Neural cell (in vitro differentiated cells): ENCODE measurements around the gene AGMAT.

Experiments
- EP300 ChIP-seq: fragments of 450-650 bp; conservative IDR thresholded peaks from 2 replicates; pipeline ENCODE4 v1.6.1; 2014; ENCODE audit warnings: antibody characterized with exemption, mild to moderate bottlenecking, moderate library complexity; ENCODE audit not compliant: poor library complexity, severe bottlenecking
- EZH2 ChIP-seq: fragments of 200-600, 300-800 bp; shearing (Covaris generic), sonication (generic); IDR thresholded peaks from 2 replicates; pipeline ENCODE4 v1.6.1; 2014; ENCODE audit warnings: antibody characterized with exemption, low read length, borderline replicate concordance, mild to moderate bottlenecking; ENCODE audit not compliant: insufficient read depth, poor library complexity, severe bottlenecking
- POLR2AphosphoS5 ChIP-seq: IDR thresholded peaks from 2 replicates; pipeline ENCODE4 v1.6.1; 2012
- RAD21 ChIP-seq: fragments of 450-650 bp; conservative IDR thresholded peaks from 2 replicates; pipeline ENCODE4 v1.6.1; 2014; ENCODE audit warnings: antibody characterized with exemption, mild to moderate bottlenecking, moderate library complexity
- REST ChIP-seq: IDR thresholded peaks from 2 replicates; pipeline ENCODE4 v1.6.1; 2012; ENCODE audit warnings: borderline replicate concordance
- TAF1 ChIP-seq: IDR thresholded peaks from 2 replicates; pipeline ENCODE4 v1.6.1; 2012; ENCODE audit warnings: low read depth
- TF ChIP-seq, protein P1 (sequence below): fragments of 450-650 bp; IDR thresholded peaks from 2 replicates; pipeline ENCODE4 v1.5.1; 2014; ENCODE audit warnings: antibody characterized with exemption, mild to moderate bottlenecking, moderate library complexity; ENCODE audit not compliant: poor library complexity, severe bottlenecking

DNA sequence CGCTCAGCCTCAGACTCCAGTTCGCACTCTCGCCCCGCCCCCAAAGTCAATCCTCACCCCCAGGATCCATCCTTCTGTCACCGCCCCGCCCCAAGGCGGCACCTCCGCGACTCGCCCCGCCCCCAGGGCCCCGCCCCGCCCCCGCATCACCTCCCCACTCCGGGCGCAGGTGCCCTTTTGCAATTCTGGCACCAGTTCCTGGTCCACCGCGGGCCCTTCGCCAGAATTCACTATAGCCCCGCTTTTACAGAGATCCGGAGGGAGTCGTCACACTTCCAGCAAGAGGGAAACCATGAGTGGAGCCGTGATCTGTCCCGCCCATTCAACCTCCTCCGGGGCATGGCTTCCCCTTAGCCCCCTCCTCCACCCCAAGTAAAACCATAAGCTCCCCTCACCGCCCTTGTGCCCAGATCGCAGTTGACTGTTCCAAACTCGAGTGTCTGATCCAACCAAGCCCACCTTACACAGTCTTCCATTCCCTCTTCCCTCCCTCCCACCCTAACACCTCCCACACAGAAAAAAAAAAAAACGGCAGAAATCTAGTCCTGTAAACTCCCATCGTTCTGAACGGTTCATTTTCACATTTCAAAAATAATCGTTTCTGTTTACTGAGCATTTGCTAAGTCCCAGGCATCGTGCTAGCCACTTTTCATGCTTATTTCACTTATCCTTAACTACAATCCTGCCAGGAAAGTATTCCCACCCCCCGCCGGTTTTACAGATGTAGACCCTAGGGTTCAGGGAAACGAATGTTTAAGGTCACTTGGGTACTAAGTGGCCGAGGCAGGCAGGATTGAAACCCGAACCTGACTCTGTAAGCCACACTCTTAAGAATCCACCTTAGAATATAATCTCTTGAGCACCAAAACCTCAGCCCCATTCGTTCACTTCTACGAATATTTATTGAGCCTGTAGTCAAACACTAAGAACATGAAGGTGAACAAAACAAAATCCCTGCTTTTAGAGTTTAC is 59.5 kb downstream of the AGMAT start:
- TF ChIP-seq, protein P1, sequence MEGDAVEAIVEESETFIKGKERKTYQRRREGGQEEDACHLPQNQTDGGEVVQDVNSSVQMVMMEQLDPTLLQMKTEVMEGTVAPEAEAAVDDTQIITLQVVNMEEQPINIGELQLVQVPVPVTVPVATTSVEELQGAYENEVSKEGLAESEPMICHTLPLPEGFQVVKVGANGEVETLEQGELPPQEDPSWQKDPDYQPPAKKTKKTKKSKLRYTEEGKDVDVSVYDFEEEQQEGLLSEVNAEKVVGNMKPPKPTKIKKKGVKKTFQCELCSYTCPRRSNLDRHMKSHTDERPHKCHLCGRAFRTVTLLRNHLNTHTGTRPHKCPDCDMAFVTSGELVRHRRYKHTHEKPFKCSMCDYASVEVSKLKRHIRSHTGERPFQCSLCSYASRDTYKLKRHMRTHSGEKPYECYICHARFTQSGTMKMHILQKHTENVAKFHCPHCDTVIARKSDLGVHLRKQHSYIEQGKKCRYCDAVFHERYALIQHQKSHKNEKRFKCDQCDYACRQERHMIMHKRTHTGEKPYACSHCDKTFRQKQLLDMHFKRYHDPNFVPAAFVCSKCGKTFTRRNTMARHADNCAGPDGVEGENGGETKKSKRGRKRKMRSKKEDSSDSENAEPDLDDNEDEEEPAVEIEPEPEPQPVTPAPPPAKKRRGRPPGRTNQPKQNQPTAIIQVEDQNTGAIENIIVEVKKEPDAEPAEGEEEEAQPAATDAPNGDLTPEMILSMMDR: no peak
- TF ChIP-seq REST: no peak
- no peak for TF ChIP-seq EZH2
- TF ChIP-seq TAF1: no peak
- TF ChIP-seq EP300: no peak
- TF ChIP-seq POLR2AphosphoS5: no peak
- no peak for TF ChIP-seq RAD21
